ENCODE measurements around the gene HDDC3.

DNA sequence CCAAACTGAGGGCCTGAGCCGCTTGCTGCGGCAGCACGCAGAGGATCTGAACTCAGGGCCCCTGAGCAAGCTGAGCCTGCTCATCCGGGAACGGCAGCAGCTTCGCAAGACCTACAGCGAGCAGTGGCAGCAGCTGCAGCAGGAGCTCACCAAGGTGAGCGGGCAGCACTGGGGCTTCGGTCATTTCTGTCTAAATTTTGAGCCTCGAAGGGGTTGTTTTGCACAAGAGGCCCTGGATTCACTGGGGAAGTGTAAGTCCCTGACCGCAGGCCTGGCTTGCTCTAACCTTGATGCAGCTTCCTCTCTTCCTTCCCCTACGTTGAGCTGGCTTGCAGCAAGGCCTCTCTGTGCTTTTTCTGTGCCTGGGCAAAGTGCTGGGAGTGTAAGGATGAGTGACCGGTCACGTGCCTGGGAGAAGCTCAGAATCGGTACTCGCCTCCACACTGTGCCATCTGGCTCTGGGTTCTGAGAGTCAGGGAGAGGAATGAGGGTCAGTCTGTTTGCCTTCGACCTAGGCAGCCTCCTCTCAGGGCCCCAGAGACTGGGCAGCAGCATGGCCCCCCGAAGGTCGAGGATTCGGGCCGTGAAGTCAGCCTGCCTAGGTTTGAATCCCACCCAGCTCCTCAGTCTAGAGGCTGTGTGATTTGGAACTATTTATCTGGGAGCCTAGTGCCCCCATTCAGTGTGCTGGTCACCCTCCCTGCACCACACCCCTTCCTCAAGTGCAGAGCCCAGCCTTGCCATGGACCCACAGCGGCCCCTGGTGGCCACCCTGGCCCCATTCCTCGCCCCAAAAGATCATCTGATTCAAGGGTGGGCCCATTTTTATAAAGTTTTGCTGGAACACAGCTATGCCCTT, 46.7 kb downstream of the HDDC3 start:
- TF ChIP-seq CTCF (IDR thresholded peaks at IDR 0.05) (peak in 1 of 3 donors; percentile 89), POLR2A (IDR thresholded peaks at IDR 0.05) (no peak)

Data from lower leg skin (tissue), 3 donors.